Activated CD4-positive, alpha-beta T cell treated with anti-CD3 and anti-CD28 coated beads for 24 hours (primary cell): Measurements from ENCODE around the gene IFT22.
"Not testable (repeated sequence)": the region's sequence is repeated elsewhere in the genome, so short reads cannot be mapped to it uniquely, and the experiment has no call there.

Source experiments
- DNase-seq, 2 donors: peaks; one replicate each; pipeline ENCODE4 v3.0.0-alpha.2; 2020; ENCODE audit warnings: low read depth in 2 of 2

Gene IFT22

GRCh38 chr7:101278461-101279292 lies 42.9 kb downstream of the IFT22 start:
- DNase-seq, result no peak

GRCh38 chr7:101277155-101277554 lies 44.5 kb downstream of the IFT22 start:
- DNase-seq, result no peak

GRCh38 chr7:101273206-101273605 lies 48.4 kb downstream of the IFT22 start:
- no peak for DNase-seq

- no peak for DNase-seq
Measured at GRCh38 chr7:101271021-101271420, 50.6 kb downstream of the IFT22 start.

- no peak for DNase-seq
Measured at GRCh38 chr7:101269664-101270063, 51.9 kb downstream of the IFT22 start.

GRCh38 chr7:101265622-101266516 lies 55.7 kb downstream of the IFT22 start:
- DNase-seq, result no peak

- DNase-seq, result not testable (repeated sequence)
Measured at GRCh38 chr7:101264102-101264706, 57.4 kb downstream of the IFT22 start.
